ENCODE data around the gene MRPS15. TPM values are rescaled to one million over a fixed set of nuclear protein-coding genes. Genes with fewer than 3 reads are reported as not detected.

MRPS15 gene
- total RNA-seq, 1 experiment from 2014 or later, result 101 TPM

DNA sequence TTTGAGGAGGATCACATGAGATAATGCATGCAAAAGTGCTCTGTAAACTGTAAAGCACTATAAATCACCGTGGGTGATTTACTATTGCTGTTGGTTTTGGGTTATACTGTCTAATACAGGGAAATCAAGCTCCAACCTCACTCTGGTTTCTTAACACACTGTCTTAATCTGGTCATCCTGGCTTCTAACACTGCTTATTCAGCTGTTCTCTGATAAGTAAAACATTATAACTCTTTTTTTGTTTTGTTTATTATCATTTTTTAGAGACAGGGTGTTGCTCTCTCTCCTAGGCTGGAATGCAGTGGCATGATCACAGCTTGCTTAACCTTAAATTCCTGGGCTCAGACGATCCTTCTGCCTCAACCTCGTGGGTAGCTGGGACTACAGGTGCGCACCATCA is 44.6 kb downstream of the MRPS15 start:
- CTCF ChIA-PET, result interaction anchor here (0.6 to 2.3 kb wide), 17 partner anchors 12 to 270 kb away, joined by 3 to 36 read pairs (median 4); partner anchors contain the start of genes LSM10 and TRAPPC3
- Mint-ChIP-seq H3K9me3 (ENCODE audit: unreplicated experiment) (no peaks in the 10 kb centered on the region), H3K4me3 (ENCODE audit: unreplicated experiment) (no peak overlapping the region), H3K4me1 (ENCODE audit: insufficient read depth, unreplicated experiment) (peaks cover 8% of the 10 kb centered on the region), H3K27me3 (ENCODE audit: insufficient read depth, unreplicated experiment) (no peaks in the 10 kb centered on the region), H3K36me3 (ENCODE audit: insufficient read depth, unreplicated experiment) (no peaks in the 10 kb centered on the region), H3K27ac (ENCODE audit: low read depth, unreplicated experiment) (no peak overlapping the region)
- DNase-seq (ENCODE audit: unreplicated experiment), result no peak
- intact Hi-C loops (cut with micrococcal nuclease), result no loop called here
- no TSS peak for BruUV-seq (replicated peaks)
- TF ChIP-seq CTCF (IDR thresholded peaks at IDR 0.05; ENCODE audit: unreplicated experiment), result no peak
- POLR2A ChIA-PET, result interaction anchor here (0.5 to 2.1 kb wide), 4 partner anchors 22 to 271 kb away, joined by 3 to 7 read pairs (median 3); partner anchors contain the start of genes LSM10 and OSCP1

- CTCF ChIA-PET, result interaction anchor here (0.6 to 2.3 kb wide), 17 partner anchors 12 to 270 kb away, joined by 3 to 36 read pairs (median 4); partner anchors contain the start of gene TRAPPC3
Observed at GRCh38 chr1:36419140-36419539, 45.0 kb downstream of the MRPS15 start.

GRCh38 chr1:36417931-36418330 is 46.3 kb downstream of the MRPS15 start:
- no TSS peak for BruUV-seq (replicated peaks)
- intact Hi-C loops (cut with micrococcal nuclease), result no loop called here
- Mint-ChIP-seq H3K27me3 (ENCODE audit: insufficient read depth, unreplicated experiment) (no peaks in the 10 kb centered on the region), H3K9me3 (ENCODE audit: unreplicated experiment) (no peaks in the 10 kb centered on the region), H3K27ac (ENCODE audit: low read depth, unreplicated experiment) (no peak overlapping the region), H3K36me3 (ENCODE audit: insufficient read depth, unreplicated experiment) (no peaks in the 10 kb centered on the region), H3K4me1 (ENCODE audit: insufficient read depth, unreplicated experiment) (peaks cover 8% of the 10 kb centered on the region), H3K4me3 (ENCODE audit: unreplicated experiment) (no peak overlapping the region)
- no peak for TF ChIP-seq CTCF (IDR thresholded peaks at IDR 0.05; ENCODE audit: unreplicated experiment)
- POLR2A ChIA-PET, result interaction anchor here (0.6 kb wide), 1 partner anchor 65 kb away, joined by 3 read pairs; no protein-coding TSS in a partner anchor
- CTCF ChIA-PET, result interaction anchor here (1.0 to 3.0 kb wide), 3 partner anchors 39 to 75 kb away, joined by 4 to 12 read pairs (median 5); no protein-coding TSS in a partner anchor
- DNase-seq (ENCODE audit: unreplicated experiment), result no peak

More at GRCh38 chr1:36419140-36419539, 45.0 kb downstream of the MRPS15 start:
- no peak overlapping the region for H3K27ac Mint-ChIP-seq (ENCODE audit: low read depth, unreplicated experiment)
- no peak overlapping the region for H3K4me3 Mint-ChIP-seq (ENCODE audit: unreplicated experiment)
- POLR2A ChIA-PET, result interaction anchor here (0.5 to 2.1 kb wide), 4 partner anchors 22 to 270 kb away, joined by 3 to 7 read pairs (median 3); partner anchors contain the start of genes LSM10 and OSCP1
- BruUV-seq (replicated peaks), result no TSS peak
- no peak for DNase-seq (ENCODE audit: unreplicated experiment)
- intact Hi-C loops (cut with micrococcal nuclease), result no loop called here
- no peak for TF ChIP-seq CTCF (IDR thresholded peaks at IDR 0.05; ENCODE audit: unreplicated experiment)
- no peaks in the 10 kb centered on the region for H3K36me3 Mint-ChIP-seq (ENCODE audit: insufficient read depth, unreplicated experiment)
- H3K4me1 Mint-ChIP-seq (ENCODE audit: insufficient read depth, unreplicated experiment), result peaks cover 8% of the 10 kb centered on the region
- no peaks in the 10 kb centered on the region for H3K27me3 Mint-ChIP-seq (ENCODE audit: insufficient read depth, unreplicated experiment)
- H3K9me3 Mint-ChIP-seq (ENCODE audit: unreplicated experiment), result no peaks in the 10 kb centered on the region

DNA sequence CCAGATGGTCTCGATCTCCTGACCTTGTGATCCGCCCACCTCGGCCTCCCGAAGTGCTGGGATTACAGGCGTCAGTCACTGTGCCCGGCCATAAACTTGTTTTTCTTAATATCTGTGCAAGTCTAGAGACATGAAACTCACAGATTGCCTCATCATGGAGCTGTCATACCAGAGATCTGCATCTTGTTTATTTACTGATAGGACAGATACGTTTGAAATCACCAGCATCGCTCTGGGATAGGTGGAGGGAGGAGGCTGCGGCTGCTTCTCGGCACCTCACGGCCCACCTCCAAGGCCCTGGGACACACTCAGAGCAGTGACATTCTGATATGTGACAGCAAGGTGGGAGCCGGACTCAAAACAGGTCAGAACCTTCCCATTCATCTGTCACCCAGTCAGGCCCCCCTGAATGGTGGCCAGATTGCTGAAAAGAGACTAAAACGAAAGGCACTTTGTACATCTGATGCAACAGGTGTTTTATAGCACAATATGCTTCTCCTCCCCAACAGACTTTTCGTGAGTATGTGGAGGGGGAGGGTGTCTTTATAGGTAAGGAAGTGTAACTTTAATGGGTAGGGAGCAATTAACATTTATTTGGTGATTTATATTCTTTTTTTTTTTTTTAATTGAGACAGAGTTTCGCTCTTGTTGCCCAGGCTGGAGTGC is 48.4 kb downstream of the MRPS15 start:
- peaks cover 4% of the 10 kb centered on the region for H3K4me1 Mint-ChIP-seq (ENCODE audit: insufficient read depth, unreplicated experiment)
- H3K4me3 Mint-ChIP-seq (ENCODE audit: unreplicated experiment), result no peak overlapping the region
- no peak for DNase-seq (ENCODE audit: unreplicated experiment)
- no peaks in the 10 kb centered on the region for H3K36me3 Mint-ChIP-seq (ENCODE audit: insufficient read depth, unreplicated experiment)
- BruUV-seq (replicated peaks), result no TSS peak
- intact Hi-C loops (cut with micrococcal nuclease), result no loop called here
- H3K27me3 Mint-ChIP-seq (ENCODE audit: insufficient read depth, unreplicated experiment), result no peaks in the 10 kb centered on the region
- no peak overlapping the region for H3K27ac Mint-ChIP-seq (ENCODE audit: low read depth, unreplicated experiment)
- no peaks in the 10 kb centered on the region for H3K9me3 Mint-ChIP-seq (ENCODE audit: unreplicated experiment)
- ChIA-PET POLR2A (no interaction called here), CTCF (interaction anchor here (1.4 to 3.0 kb wide), 2 partner anchors 28 to 73 kb away, joined by 5 to 12 read pairs; no protein-coding TSS in a partner anchor)
- no peak for TF ChIP-seq CTCF (IDR thresholded peaks at IDR 0.05; ENCODE audit: unreplicated experiment)

All from MCF 10A (cell line).